ENCODE results near the gene LAS1L.

GRCh38 chrX:65574356-65574755 is 39.8 kb upstream of the LAS1L start:
- TF ChIP-seq CTCF (IDR thresholded peaks at IDR 0.05): no peak
- no peak for TF ChIP-seq POLR2A (IDR thresholded peaks at IDR 0.05)
